ENCODE measurements around the gene SMIM30.
"Not testable (repeated sequence)": the region's sequence is repeated elsewhere in the genome, so short reads cannot be mapped to it uniquely, and the experiment has no call there.

SMIM30 gene, protein sequence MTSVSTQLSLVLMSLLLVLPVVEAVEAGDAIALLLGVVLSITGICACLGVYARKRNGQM

GRCh38 chr7:113118074-113118959 is at the start of gene SMIM30:
Gene SMIM30, minus strand, starts transcription at chr7:113118554. Its CDS starts 976 bp downstream, at chr7:113117578.
- DNase-seq (ENCODE audit: low spot score) = peak; percentile 96

GRCh38 chr7:113166176-113166575 is 47.8 kb upstream of the SMIM30 start:
- DNase-seq (ENCODE audit: low spot score) = not testable (repeated sequence)

DNA sequence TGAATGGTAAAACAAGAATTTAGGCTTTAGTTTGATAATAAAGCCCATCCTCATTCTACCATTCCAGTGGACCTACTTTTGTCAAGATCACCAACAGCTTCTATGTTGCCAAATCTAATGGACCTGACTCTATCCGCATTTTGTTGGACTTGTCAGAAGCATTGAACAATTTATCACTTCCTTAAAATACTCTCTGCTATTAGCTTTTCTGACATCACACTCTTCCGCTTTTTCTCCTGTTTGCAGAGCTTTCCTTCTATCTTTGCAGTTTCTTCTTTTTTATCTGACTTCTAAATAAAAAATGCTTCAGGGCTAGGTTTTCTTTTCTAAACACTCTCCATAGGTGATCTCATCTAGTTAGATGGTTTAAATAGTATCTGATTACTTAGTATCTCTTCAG is 42.7 kb upstream of the SMIM30 start:
- DNase-seq (ENCODE audit: low spot score) = no peak

DNA sequence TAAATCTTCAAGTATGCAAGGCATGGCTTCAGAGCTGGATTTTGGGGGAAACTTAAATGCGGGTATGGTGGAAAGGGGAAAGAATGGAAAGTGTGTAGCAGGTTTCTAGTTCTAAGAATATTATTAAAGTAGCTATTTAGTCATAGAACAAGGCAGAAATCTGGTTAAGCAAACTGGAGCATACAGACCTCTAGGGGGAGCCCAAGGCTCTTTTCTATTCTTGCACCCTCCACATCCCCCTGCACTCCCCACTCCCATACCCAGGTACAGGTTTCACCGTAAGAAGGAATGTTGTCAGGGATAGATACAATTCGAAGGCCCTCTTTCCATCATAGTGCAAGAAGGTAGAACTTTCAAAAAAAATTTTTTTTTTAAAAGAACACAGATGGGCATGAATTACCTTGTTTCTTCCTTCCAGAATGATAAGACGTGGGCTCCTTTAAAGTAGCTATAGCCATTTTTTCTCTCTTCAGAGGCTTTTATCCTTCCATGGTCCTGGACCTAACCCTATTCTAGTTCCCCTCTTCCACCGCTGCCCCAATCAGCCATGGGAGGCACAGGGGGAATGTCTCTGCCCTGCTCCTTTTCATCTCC is 41.5 kb upstream of the SMIM30 start:
- DNase-seq (ENCODE audit: low spot score) = peak; percentile 67

GRCh38 chr7:113158756-113159155 is 40.4 kb upstream of the SMIM30 start:
- DNase-seq (ENCODE audit: low spot score) = no peak

GRCh38 chr7:113154117-113154516 is 35.8 kb upstream of the SMIM30 start:
- no peak for DNase-seq (ENCODE audit: low spot score)

- DNase-seq (ENCODE audit: low spot score) = no peak
These were observed 26.5 kb upstream of the SMIM30 start for GRCh38 chr7:113144817-113145216.

DNA sequence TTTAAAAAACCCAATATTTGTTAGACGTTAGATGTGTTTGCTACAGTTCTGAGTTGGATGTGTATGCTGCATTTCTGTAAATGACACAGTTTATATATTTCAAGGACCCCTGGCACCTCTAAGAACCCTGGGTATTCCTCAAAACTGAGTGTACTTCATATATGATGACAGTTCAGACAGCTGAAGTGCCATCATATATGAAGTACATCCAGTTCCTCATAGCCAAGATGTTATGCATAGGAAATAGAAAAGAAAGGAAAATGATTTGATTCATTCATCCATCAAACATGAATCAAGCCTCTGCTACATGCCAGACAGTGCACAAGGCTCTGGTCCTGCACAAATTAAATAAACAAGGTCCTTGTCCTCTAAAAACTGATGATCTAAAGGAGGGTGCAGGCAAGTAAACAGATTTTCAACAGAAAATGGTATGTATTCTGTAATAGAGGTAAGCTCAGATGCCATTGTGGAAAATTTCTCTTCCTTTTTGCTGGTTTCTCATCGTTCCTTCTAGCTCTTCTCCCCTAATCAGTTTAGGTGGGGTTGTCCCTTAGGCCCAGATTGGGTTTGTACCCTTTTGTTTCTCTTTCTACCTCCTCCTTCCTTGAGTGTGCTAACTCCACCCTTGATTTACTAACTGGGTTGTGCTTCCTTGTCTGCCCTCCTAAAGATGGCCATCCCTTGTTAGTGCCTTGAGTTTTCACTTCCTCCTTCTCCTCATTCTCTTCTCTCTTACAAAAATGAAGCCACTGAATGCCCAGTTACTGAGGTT is 25.3 kb upstream of the SMIM30 start:
- no peak for DNase-seq (ENCODE audit: low spot score)

- DNase-seq (ENCODE audit: low spot score) = no peak
These were observed 24.2 kb upstream of the SMIM30 start for GRCh38 chr7:113142385-113143119.

DNA sequence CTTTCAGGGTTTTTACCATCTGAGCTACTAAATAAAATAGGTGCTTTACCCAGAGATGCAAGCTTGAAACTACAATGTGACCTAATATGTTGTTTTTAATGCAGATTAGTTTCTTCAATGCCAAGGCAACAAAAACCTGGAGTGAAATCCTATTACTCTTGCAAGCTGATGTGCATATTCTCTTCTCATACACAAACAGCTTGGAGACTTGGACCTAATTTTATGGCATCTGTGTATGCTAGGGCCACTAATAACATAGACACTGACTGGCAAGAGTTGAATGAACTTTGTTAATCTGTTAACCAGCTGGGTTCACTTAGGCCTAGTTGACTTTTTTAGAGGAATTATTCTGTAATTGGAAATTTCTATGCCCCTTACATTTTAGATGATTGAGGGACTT is 23.4 kb upstream of the SMIM30 start:
- no peak for DNase-seq (ENCODE audit: low spot score)

DNA sequence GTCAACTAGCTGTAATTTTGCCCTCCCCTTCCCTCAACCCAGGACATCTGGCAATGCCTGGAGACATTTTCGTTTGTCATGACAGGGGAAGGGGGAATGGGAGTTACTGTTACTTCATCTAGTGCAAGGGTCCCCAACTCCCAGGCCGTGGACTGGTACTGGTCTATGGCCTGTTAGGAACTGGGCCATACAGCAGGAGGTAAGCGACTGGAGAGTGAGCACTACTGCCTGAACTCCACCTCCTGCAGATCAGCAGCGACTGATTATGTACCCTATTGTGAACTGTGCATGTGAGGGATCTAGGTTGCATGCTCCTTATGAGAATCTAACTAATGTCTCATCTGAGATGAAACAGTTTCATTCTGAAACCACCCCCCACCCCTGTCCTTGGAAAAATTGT is 22.6 kb upstream of the SMIM30 start:
- DNase-seq (ENCODE audit: low spot score) = no peak

- no peak for DNase-seq (ENCODE audit: low spot score)
These were observed 18.9 kb upstream of the SMIM30 start for GRCh38 chr7:113137241-113137640.

DNA sequence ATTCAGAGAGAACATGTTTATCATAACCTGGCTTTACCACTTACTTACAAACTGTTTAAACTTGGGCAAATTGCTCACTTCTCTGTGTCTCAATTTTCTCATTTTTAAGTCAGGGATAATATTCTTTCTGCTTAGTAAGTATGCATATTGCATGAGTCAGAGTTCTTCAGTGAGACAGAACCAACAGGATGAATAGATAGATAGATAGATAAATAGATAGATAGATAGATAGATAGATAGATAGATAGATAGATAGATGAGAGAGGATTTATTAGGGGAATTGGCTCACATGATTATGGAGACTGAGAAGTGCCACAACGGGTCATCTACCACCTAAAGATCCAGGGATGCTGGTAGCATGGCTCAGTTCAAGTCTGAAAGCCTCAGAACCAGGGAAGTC is 15.7 kb upstream of the SMIM30 start:
- no peak for DNase-seq (ENCODE audit: low spot score)

GRCh38 chr7:113131367-113131766 is 13.0 kb upstream of the SMIM30 start:
- no peak for DNase-seq (ENCODE audit: low spot score)

DNA sequence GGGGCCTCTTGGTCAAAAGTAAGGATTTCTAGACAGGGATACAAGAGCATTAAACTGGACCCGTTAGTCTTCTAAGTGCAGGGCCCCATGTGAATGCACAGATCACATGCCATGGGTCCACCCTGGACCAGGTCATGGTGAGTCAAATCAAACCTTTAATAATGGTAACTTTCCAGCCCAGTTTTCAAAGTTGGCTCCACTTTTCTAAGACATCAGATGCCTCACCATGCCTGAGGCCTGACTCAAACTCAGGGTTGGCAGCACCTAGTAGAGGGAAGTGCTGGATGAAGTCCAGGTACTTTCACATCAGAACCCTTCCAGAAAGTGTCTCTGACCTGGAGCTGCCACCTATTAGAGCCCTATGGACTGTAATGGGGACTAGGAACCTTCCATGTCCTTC is 9.7 kb upstream of the SMIM30 start:
- DNase-seq (ENCODE audit: low spot score) = peak; percentile 21

- DNase-seq (ENCODE audit: low spot score) = no peak
These were observed 7.4 kb upstream of the SMIM30 start for GRCh38 chr7:113125728-113126127.

DNA sequence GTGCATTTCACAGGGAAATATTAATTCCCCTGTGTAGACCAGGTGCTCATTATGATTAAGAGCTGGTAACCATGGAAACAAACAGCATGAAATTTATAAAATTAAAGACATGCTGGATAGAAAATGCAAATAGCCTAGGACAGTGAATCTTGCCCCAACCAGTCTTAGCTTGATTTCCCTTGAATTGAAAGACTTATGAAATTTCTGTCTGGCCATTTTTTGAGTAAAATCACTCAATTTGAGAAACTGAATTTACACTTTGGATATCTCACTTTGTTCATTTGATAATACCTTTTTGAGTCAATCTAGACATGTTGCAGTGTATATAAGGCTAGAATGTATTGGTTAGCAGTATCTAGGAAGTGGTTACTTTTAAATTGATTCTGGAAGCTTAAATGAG is 4.4 kb upstream of the SMIM30 start:
- DNase-seq (ENCODE audit: low spot score) = no peak

GRCh38 chr7:113120647-113121046 is 2.3 kb upstream of the SMIM30 start:
- DNase-seq (ENCODE audit: low spot score) = no peak

GRCh38 chr7:113119429-113119828 is 1.1 kb upstream of the SMIM30 start:
- DNase-seq (ENCODE audit: low spot score) = no peak

DNA sequence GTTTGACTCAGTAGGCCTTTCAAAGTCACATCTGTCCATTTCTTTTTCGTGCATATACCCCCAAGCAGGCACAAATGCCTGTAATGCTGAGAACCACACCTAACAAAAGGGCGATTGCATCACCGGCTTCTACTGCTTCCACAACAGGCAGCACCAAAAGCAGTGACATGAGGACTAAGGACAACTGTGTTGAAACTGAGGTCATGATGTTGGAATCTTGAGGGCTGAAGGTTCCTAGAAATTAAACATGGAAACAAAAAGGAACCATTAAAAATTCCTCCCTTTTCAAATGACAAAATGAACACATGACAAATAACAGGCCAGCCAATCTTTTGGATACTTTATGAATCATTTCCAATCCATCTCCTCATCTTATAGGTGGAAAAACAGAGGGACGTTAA is 980 bp downstream of the SMIM30 start:
- not testable (repeated sequence) for DNase-seq (ENCODE audit: low spot score)

- peak; percentile 10 for DNase-seq (ENCODE audit: low spot score)
These were observed 4.4 kb downstream of the SMIM30 start for GRCh38 chr7:113113912-113114311.

DNA sequence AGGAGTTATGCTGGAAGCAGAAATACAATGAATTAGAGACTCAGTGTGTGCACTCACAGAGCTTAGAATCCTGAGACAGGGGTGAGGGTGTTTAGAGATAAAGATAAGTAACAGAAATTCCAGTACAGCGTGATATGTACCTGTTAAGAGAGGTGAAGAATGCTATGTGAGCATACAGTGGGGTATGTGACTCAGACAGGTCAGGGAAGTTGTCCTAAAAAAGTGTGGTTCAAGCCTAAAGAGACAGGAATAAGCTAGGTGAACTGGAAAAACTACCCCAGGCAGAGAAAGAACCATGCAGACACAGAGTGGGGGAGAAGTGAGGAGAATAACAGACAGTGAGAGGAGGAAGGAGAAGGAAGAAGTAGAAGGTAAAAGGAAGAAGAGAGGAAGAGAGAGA is 8.6 kb downstream of the SMIM30 start:
- DNase-seq (ENCODE audit: low spot score) = no peak
